Spleen (tissue), 11 donors: ENCODE data around the gene NRXN3. TPM values are rescaled to one million over a fixed set of nuclear protein-coding genes. Genes with fewer than 3 reads are reported as not detected.

Experiments used
- DNase-seq: peaks from one replicate; pipeline ENCODE4 v3.0.0-alpha.2; 2020
- H3K27ac ChIP-seq, 8 donors: fragments of 200-600 bp; sonication (generic) in 7 of 8; 1 replicate in 4 of 8; 2 replicates in 4 of 8; pipeline versions ENCODE4 v1.5.0 to v1.8.0; 2016 to 2021; ENCODE audit warnings: inconsistent platforms in 4 of 8, mild to moderate bottlenecking in 4 of 8, moderate library complexity in 1 of 8
- H3K27me3 ChIP-seq, 7 donors: fragments of 200-600 bp; sonication (generic) in 6 of 7; replicated peaks in 1 of 7; 1 replicate in 4 of 7; 2 replicates in 3 of 7; pipeline versions ENCODE4 v1.5.0 to v1.8.0; 2016 to 2021; ENCODE audit warnings: inconsistent platforms in 3 of 7, mild to moderate bottlenecking in 1 of 7
- H3K36me3 ChIP-seq, 6 donors: fragments of 200-600 bp; sonication (generic) in 5 of 6; 1 replicate in 4 of 6; 2 replicates in 2 of 6; pipeline versions ENCODE4 v1.5.0 to v1.8.0; 2016 to 2021; ENCODE audit warnings: inconsistent platforms in 2 of 6
- H3K4me1 ChIP-seq, 6 donors: fragments of 200-600 bp; sonication (generic) in 5 of 6; 1 replicate in 3 of 6; 2 replicates in 3 of 6; pipeline versions ENCODE4 v1.5.0 to v1.8.0; 2016 to 2021; ENCODE audit warnings: inconsistent platforms in 3 of 6
- H3K4me3 ChIP-seq, 8 donors: fragments of 200-600 bp; sonication (generic) in 7 of 8; 1 replicate in 4 of 8; 2 replicates in 4 of 8; pipeline versions ENCODE4 v1.5.0 to v1.8.0; 2016 to 2021; ENCODE audit warnings: inconsistent platforms in 4 of 8, mild to moderate bottlenecking in 4 of 8, moderate library complexity in 2 of 8
- H3K9me3 ChIP-seq, 8 donors: fragments of 200-600 bp; sonication (generic) in 7 of 8; 1 replicate in 4 of 8; 2 replicates in 4 of 8; pipeline versions ENCODE4 v1.5.0 to v1.8.0; 2016 to 2021; ENCODE audit warnings: inconsistent platforms in 4 of 8
- CTCF ChIP-seq, 11 experiments: fragments of 200-600 bp in 7 of 11; fragments of 450-650 bp in 4 of 11; sonication (generic) in 4 of 11; IDR thresholded peaks in 8 of 11; conservative IDR thresholded peaks in 3 of 11; 1 replicate in 7 of 11; 2 replicates in 4 of 11; pipeline versions ENCODE4 v1.4.0 to v1.8.0; 2016 to 2021; ENCODE audit warnings: antibody characterized with exemption in 11 of 11, inconsistent platforms in 4 of 11, mild to moderate bottlenecking in 1 of 11
- POLR2A ChIP-seq, 3 donors: fragments of 450-650 bp; IDR thresholded peaks; one replicate each; pipeline ENCODE4 v1.5.1; 2017; ENCODE audit warnings: antibody characterized with exemption in 3 of 3, mild to moderate bottlenecking in 1 of 3
- POLR2AphosphoS5 ChIP-seq, 3 donors: sonication (generic); formaldehyde crosslinking; IDR thresholded peaks; one replicate each; pipeline ENCODE4 v1.5.1; 2017; ENCODE audit warnings: antibody characterized with exemption in 3 of 3
- WGBS, 5 donors: extraction: QIAGEN DNeasy Blood & Tissue Kit in 3 of 5; methylation state at CpG; one replicate each; pipeline versions ENCODE4 v1.1.5 to v1.1.7; 2013 to 2018; 5-methylcytosine and 5-hydroxymethylcytosine counted together
- intact Hi-C: fragments of 100-400 bp; cut with DNase I; formaldehyde crosslinking; loops from one replicate; pipeline ENCODE4 v1.15.0; 2023; ENCODE audit warnings: low total_unique reads
- polyA plus RNA-seq, 3 donors: library from polyadenylated mRNA; stranded (reverse); fragments of 200-250 nt; gene quantifications; one replicate each; pipeline ENCODE4 v1.2.1, GENCODE V29; 2013
- total RNA-seq, 7 donors: library from RNA; depleted of rRNA in 3 of 7; stranded (reverse); fragments of >200 nt in 3 of 7; fragmentation: NEBNext Ultra II Directional in 4 of 7; extraction: Animal tissue kit (Norgen Biotek cat#: 25700) in 4 of 7; gene quantifications; one replicate each; pipeline versions ENCODE4 v1.1.0 to v1.2.1, GENCODE V29; 2016 to 2021
- donor health status: healthy with polysubstance abuse.
- donor health status: DM: no; HTN: no; CAD: no; lungs with moderate emphysema.
- donor health status: DM: no; HTN: no; CAD: no.
- donor health status: Bipolar disorder and iron deficiency.
- donor health status: healthy.
- donor health status: DM: no; HTN: no; CAD: no.
- donor health status: DM: yes; HTN: yes; CAD: no.

NRXN3 gene
- total and polyA plus RNA-seq, 10 donors = 0.21 to 11.5 (median 1.6) TPM

- DNase-seq = no peak
- H3K4me3 ChIP-seq = no peak overlapping the region
- TF ChIP-seq POLR2A (IDR thresholded peaks at IDR 0.05) (no peak), POLR2AphosphoS5 (IDR thresholded peaks at IDR 0.05) (no peak), CTCF (IDR thresholded peaks at IDR 0.05 in 8 of 11, conservative IDR thresholded peaks at IDR 0.05 in 3 of 11) (no peak)
- H3K27ac ChIP-seq = no peak overlapping the region
- 82 to 95% (median 89%) methylated on average over 1 of the region's 1 CpG for WGBS, 5 donors
- intact Hi-C loops = no loop called here
- H3K4me1 ChIP-seq = no peaks in the 10 kb centered on the region
- no peaks in the 10 kb centered on the region for H3K27me3 ChIP-seq
- H3K36me3 ChIP-seq = no peaks in the 10 kb centered on the region
- H3K9me3 ChIP-seq = no peaks in the 10 kb centered on the region
Observed at GRCh38 chr14:79117561-79117960, 947.4 kb downstream of the NRXN3 start.

GRCh38 chr14:79118291-79118690 is 948.1 kb downstream of the NRXN3 start:
- H3K27me3 ChIP-seq = no peaks in the 10 kb centered on the region
- WGBS, 5 donors = 74 to 93% (median 91%) methylated on average over 2 of the region's 2 CpGs
- intact Hi-C loops = no loop called here
- DNase-seq = no peak
- H3K36me3 ChIP-seq = no peaks in the 10 kb centered on the region
- no peaks in the 10 kb centered on the region for H3K4me1 ChIP-seq
- TF ChIP-seq POLR2A (IDR thresholded peaks at IDR 0.05) = no peak
- no peak for TF ChIP-seq CTCF (IDR thresholded peaks at IDR 0.05 in 8 of 11, conservative IDR thresholded peaks at IDR 0.05 in 3 of 11)
- no peak for TF ChIP-seq POLR2AphosphoS5 (IDR thresholded peaks at IDR 0.05)
- no peak overlapping the region for H3K27ac ChIP-seq
- no peak overlapping the region for H3K4me3 ChIP-seq
- H3K9me3 ChIP-seq = no peaks in the 10 kb centered on the region

GRCh38 chr14:79134361-79134760 is 964.2 kb downstream of the NRXN3 start:
- TF ChIP-seq POLR2A (IDR thresholded peaks at IDR 0.05) (no peak), CTCF (IDR thresholded peaks at IDR 0.05 in 8 of 11, conservative IDR thresholded peaks at IDR 0.05 in 3 of 11) (no peak)
- intact Hi-C loops = no loop called here
- DNase-seq = no peak
- Histone ChIP-seq H3K9me3 (peaks cover 0 to 9% (median 7%) of the 10 kb centered on the region in 8 donors), H3K36me3 (no peaks in the 10 kb centered on the region), H3K27ac (no peak overlapping the region), H3K4me3 (no peak overlapping the region), H3K27me3 (no peaks in the 10 kb centered on the region), H3K4me1 (no peaks in the 10 kb centered on the region)
- WGBS, 5 donors = 50 to 58% (median 54%) methylated on average over 3 of the region's 3 CpGs

- Histone ChIP-seq H3K36me3 (no peaks in the 10 kb centered on the region), H3K4me3 (no peak overlapping the region), H3K4me1 (no peaks in the 10 kb centered on the region), H3K27ac (no peak overlapping the region), H3K27me3 (no peaks in the 10 kb centered on the region), H3K9me3 (peaks cover 0 to 9% (median 7%) of the 10 kb centered on the region in 8 donors)
- no peak for TF ChIP-seq CTCF (IDR thresholded peaks at IDR 0.05 in 8 of 11, conservative IDR thresholded peaks at IDR 0.05 in 3 of 11)
- TF ChIP-seq POLR2A (IDR thresholded peaks at IDR 0.05) = no peak
- TF ChIP-seq POLR2AphosphoS5 (IDR thresholded peaks at IDR 0.05) = no peak
- WGBS, 5 donors = 62 to 80% (median 77%) methylated on average over 7 of the region's 7 CpGs
- DNase-seq = no peak
- intact Hi-C loops = no loop called here
Observed at GRCh38 chr14:79136071-79137044, 966.2 kb downstream of the NRXN3 start.
